ENCODE measurements around the gene ATCAY. TPM values are rescaled to one million over a fixed set of nuclear protein-coding genes. Genes with fewer than 3 reads are reported as not detected.
A peak's percentile ranks its signal among the peaks of the same experiment; 100 is the strongest.

The ATCAY gene
- total RNA-seq, 1 experiment from 2014 or later = not detected

GRCh38 chr19:3958836-3959765 is 78.6 kb downstream of the ATCAY start:
- H3K27ac Mint-ChIP-seq (ENCODE audit: low read depth, unreplicated experiment) = no peak overlapping the region
- DNase-seq (ENCODE audit: unreplicated experiment) = no peak
- TF ChIP-seq, protein P1, sequence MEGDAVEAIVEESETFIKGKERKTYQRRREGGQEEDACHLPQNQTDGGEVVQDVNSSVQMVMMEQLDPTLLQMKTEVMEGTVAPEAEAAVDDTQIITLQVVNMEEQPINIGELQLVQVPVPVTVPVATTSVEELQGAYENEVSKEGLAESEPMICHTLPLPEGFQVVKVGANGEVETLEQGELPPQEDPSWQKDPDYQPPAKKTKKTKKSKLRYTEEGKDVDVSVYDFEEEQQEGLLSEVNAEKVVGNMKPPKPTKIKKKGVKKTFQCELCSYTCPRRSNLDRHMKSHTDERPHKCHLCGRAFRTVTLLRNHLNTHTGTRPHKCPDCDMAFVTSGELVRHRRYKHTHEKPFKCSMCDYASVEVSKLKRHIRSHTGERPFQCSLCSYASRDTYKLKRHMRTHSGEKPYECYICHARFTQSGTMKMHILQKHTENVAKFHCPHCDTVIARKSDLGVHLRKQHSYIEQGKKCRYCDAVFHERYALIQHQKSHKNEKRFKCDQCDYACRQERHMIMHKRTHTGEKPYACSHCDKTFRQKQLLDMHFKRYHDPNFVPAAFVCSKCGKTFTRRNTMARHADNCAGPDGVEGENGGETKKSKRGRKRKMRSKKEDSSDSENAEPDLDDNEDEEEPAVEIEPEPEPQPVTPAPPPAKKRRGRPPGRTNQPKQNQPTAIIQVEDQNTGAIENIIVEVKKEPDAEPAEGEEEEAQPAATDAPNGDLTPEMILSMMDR (IDR thresholded peaks at IDR 0.05; ENCODE audit: unreplicated experiment) = no peak
- no peaks in the 10 kb centered on the region for H3K4me1 Mint-ChIP-seq (ENCODE audit: insufficient read depth, unreplicated experiment)
- BruUV-seq (replicated peaks) = TSS peak; percentile 23
- no peak overlapping the region for H3K4me3 Mint-ChIP-seq (ENCODE audit: unreplicated experiment)
- ChIA-PET CTCF (interaction anchor here (0.6 kb wide), 1 partner anchor 10 kb away, joined by 8 read pairs; no protein-coding TSS in a partner anchor), POLR2A (interaction anchor here (0.6 to 1.2 kb wide), 2 partner anchors 10 to 13 kb away, joined by 3 to 4 read pairs; no protein-coding TSS in a partner anchor)
- intact Hi-C loops (cut with micrococcal nuclease) = no loop called here
- no peaks in the 10 kb centered on the region for H3K27me3 Mint-ChIP-seq (ENCODE audit: insufficient read depth, unreplicated experiment)
- H3K36me3 Mint-ChIP-seq (ENCODE audit: insufficient read depth, unreplicated experiment) = peaks cover 74% of the 10 kb centered on the region
- no peaks in the 10 kb centered on the region for H3K9me3 Mint-ChIP-seq (ENCODE audit: unreplicated experiment)

- BruUV-seq (replicated peaks) = no TSS peak
- no peaks in the 10 kb centered on the region for H3K4me1 Mint-ChIP-seq (ENCODE audit: insufficient read depth, unreplicated experiment)
- H3K36me3 Mint-ChIP-seq (ENCODE audit: insufficient read depth, unreplicated experiment) = peaks cover 74% of the 10 kb centered on the region
- intact Hi-C loops (cut with micrococcal nuclease) = no loop called here
- no peak for DNase-seq (ENCODE audit: unreplicated experiment)
- POLR2A ChIA-PET = interaction anchor here (0.6 to 1.2 kb wide), 2 partner anchors 9 to 13 kb away, joined by 3 to 4 read pairs; no protein-coding TSS in a partner anchor
- no peak overlapping the region for H3K4me3 Mint-ChIP-seq (ENCODE audit: unreplicated experiment)
- H3K27me3 Mint-ChIP-seq (ENCODE audit: insufficient read depth, unreplicated experiment) = no peaks in the 10 kb centered on the region
- TF ChIP-seq, protein P1 (IDR thresholded peaks at IDR 0.05; ENCODE audit: unreplicated experiment) = no peak
- H3K9me3 Mint-ChIP-seq (ENCODE audit: unreplicated experiment) = no peaks in the 10 kb centered on the region
- CTCF ChIA-PET = interaction anchor here (0.6 kb wide), 1 partner anchor 9 kb away, joined by 8 read pairs; no protein-coding TSS in a partner anchor
- no peak overlapping the region for H3K27ac Mint-ChIP-seq (ENCODE audit: low read depth, unreplicated experiment)
These were observed 79.3 kb downstream of the ATCAY start for GRCh38 chr19:3959766-3960131.

GRCh38 chr19:3961007-3961406 is 80.5 kb downstream of the ATCAY start:
- no peaks in the 10 kb centered on the region for H3K9me3 Mint-ChIP-seq (ENCODE audit: unreplicated experiment)
- no peak overlapping the region for H3K27ac Mint-ChIP-seq (ENCODE audit: low read depth, unreplicated experiment)
- intact Hi-C loops (cut with micrococcal nuclease) = no loop called here
- TF ChIP-seq, protein P1 (IDR thresholded peaks at IDR 0.05; ENCODE audit: unreplicated experiment) = no peak
- peaks cover 79% of the 10 kb centered on the region for H3K36me3 Mint-ChIP-seq (ENCODE audit: insufficient read depth, unreplicated experiment)
- no peaks in the 10 kb centered on the region for H3K4me1 Mint-ChIP-seq (ENCODE audit: insufficient read depth, unreplicated experiment)
- BruUV-seq (replicated peaks) = no TSS peak
- CTCF ChIA-PET = no interaction called here
- H3K27me3 Mint-ChIP-seq (ENCODE audit: insufficient read depth, unreplicated experiment) = no peaks in the 10 kb centered on the region
- no peak for DNase-seq (ENCODE audit: unreplicated experiment)
- POLR2A ChIA-PET = no interaction called here
- no peak overlapping the region for H3K4me3 Mint-ChIP-seq (ENCODE audit: unreplicated experiment)

DNA sequence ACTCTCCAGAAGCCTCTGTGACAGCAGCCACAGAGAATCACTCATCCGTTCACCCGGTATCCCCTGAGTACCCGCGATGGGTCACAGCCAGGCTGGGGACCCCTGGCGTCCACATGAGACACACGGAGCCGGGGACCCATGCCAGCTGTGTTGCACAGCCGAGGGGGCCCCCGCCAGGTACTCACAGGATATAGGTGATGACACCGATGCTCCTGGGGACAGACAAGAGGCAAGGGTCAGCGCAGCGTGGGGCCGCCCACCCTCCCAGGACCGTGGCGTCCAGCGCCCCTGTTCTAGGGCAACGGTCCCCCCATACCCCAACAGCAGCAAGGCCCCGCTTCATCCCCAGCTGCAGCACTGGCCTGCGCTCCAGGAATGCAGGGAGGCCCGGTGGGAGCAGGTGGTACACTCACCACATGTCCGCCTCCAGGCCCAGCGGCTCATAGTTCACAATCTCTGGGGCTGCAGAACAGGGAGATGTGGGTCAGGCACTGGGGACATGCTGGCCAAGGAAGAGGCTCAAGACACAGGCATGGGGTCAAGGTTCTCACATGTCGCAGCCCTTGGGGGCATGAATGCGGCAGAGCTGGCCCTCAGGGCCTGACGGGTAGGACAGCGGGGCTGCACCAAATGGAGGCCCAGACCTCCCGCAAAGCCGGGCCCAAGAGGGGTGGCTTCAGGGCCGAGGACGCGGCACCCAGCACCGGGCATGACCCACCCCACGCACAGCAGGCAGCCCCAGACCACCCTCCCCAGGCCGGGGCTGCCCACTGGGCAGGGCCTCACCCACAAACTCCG is 83.2 kb downstream of the ATCAY start:
- ChIA-PET CTCF (interaction anchor here (0.6 to 1.1 kb wide), 2 partner anchors 73 to 659 kb away, joined by 3 read pairs; no protein-coding TSS in a partner anchor), POLR2A (no interaction called here)
- peaks cover 4% of the 10 kb centered on the region for H3K4me1 Mint-ChIP-seq (ENCODE audit: insufficient read depth, unreplicated experiment)
- no peaks in the 10 kb centered on the region for H3K9me3 Mint-ChIP-seq (ENCODE audit: unreplicated experiment)
- H3K4me3 Mint-ChIP-seq (ENCODE audit: unreplicated experiment) = no peak overlapping the region
- BruUV-seq (replicated peaks) = no TSS peak
- no peaks in the 10 kb centered on the region for H3K27me3 Mint-ChIP-seq (ENCODE audit: insufficient read depth, unreplicated experiment)
- intact Hi-C loops (cut with micrococcal nuclease) = no loop called here
- TF ChIP-seq, protein P1 (IDR thresholded peaks at IDR 0.05; ENCODE audit: unreplicated experiment) = no peak
- H3K27ac Mint-ChIP-seq (ENCODE audit: low read depth, unreplicated experiment) = no peak overlapping the region
- H3K36me3 Mint-ChIP-seq (ENCODE audit: insufficient read depth, unreplicated experiment) = peaks cover 73% of the 10 kb centered on the region
- no peak for DNase-seq (ENCODE audit: unreplicated experiment)
